ENCODE measurements around the gene CACNA1A. TPM values are rescaled to one million over a fixed set of nuclear protein-coding genes. Genes with fewer than 3 reads are reported as not detected.

Gene CACNA1A
- total RNA-seq, 1 donor, result 0.21 TPM

- H3K4me3 ChIP-seq (ENCODE audit: low read length), result no peak overlapping the region
- no peaks in the 10 kb centered on the region for H3K27me3 ChIP-seq (ENCODE audit: insufficient read depth, low read length)
- no peaks in the 10 kb centered on the region for H3K9me3 ChIP-seq (ENCODE audit: low read depth, low read length)
- no peaks in the 10 kb centered on the region for H3K4me1 ChIP-seq (ENCODE audit: insufficient read depth, low read length)
Observed at GRCh38 chr19:13302526-13303270, 203.6 kb downstream of the CACNA1A start.

GRCh38 chr19:13301627-13302334 is 204.5 kb downstream of the CACNA1A start:
- Histone ChIP-seq H3K9me3 (ENCODE audit: low read depth, low read length) (no peaks in the 10 kb centered on the region), H3K4me1 (ENCODE audit: insufficient read depth, low read length) (no peaks in the 10 kb centered on the region), H3K4me3 (ENCODE audit: low read length) (no peak overlapping the region), H3K27me3 (ENCODE audit: insufficient read depth, low read length) (peaks cover 2% of the 10 kb centered on the region)

GRCh38 chr19:13300421-13301030 is 205.8 kb downstream of the CACNA1A start:
- no peak overlapping the region for H3K4me3 ChIP-seq (ENCODE audit: low read length)
- no peaks in the 10 kb centered on the region for H3K9me3 ChIP-seq (ENCODE audit: low read depth, low read length)
- peaks cover 2% of the 10 kb centered on the region for H3K27me3 ChIP-seq (ENCODE audit: insufficient read depth, low read length)
- no peaks in the 10 kb centered on the region for H3K4me1 ChIP-seq (ENCODE audit: insufficient read depth, low read length)

GRCh38 chr19:13299838-13300237 is 206.4 kb downstream of the CACNA1A start:
- Histone ChIP-seq H3K4me3 (ENCODE audit: low read length) (no peak overlapping the region), H3K27me3 (ENCODE audit: insufficient read depth, low read length) (peaks cover 2% of the 10 kb centered on the region), H3K4me1 (ENCODE audit: insufficient read depth, low read length) (no peaks in the 10 kb centered on the region), H3K9me3 (ENCODE audit: low read depth, low read length) (no peaks in the 10 kb centered on the region)

- H3K4me3 ChIP-seq (ENCODE audit: low read length), result no peak overlapping the region
- H3K27me3 ChIP-seq (ENCODE audit: insufficient read depth, low read length), result peaks cover 2% of the 10 kb centered on the region
- H3K4me1 ChIP-seq (ENCODE audit: insufficient read depth, low read length), result no peaks in the 10 kb centered on the region
- no peaks in the 10 kb centered on the region for H3K9me3 ChIP-seq (ENCODE audit: low read depth, low read length)
Observed at GRCh38 chr19:13298565-13299481, 207.5 kb downstream of the CACNA1A start.

- no peaks in the 10 kb centered on the region for H3K9me3 ChIP-seq (ENCODE audit: low read depth, low read length)
- H3K4me3 ChIP-seq (ENCODE audit: low read length), result no peak overlapping the region
- H3K27me3 ChIP-seq (ENCODE audit: insufficient read depth, low read length), result peaks cover 2% of the 10 kb centered on the region
- no peaks in the 10 kb centered on the region for H3K4me1 ChIP-seq (ENCODE audit: insufficient read depth, low read length)
Observed at GRCh38 chr19:13297023-13297422, 209.3 kb downstream of the CACNA1A start.

GRCh38 chr19:13294812-13295567 is 211.3 kb downstream of the CACNA1A start:
- Histone ChIP-seq H3K4me1 (ENCODE audit: insufficient read depth, low read length) (no peaks in the 10 kb centered on the region), H3K9me3 (ENCODE audit: low read depth, low read length) (no peaks in the 10 kb centered on the region), H3K4me3 (ENCODE audit: low read length) (no peak overlapping the region), H3K27me3 (ENCODE audit: insufficient read depth, low read length) (peaks cover 2% of the 10 kb centered on the region)

GRCh38 chr19:13291913-13292312 is 214.4 kb downstream of the CACNA1A start:
- peaks cover under 1% of the 10 kb centered on the region for H3K27me3 ChIP-seq (ENCODE audit: insufficient read depth, low read length)
- H3K9me3 ChIP-seq (ENCODE audit: low read depth, low read length), result no peaks in the 10 kb centered on the region
- H3K4me1 ChIP-seq (ENCODE audit: insufficient read depth, low read length), result no peaks in the 10 kb centered on the region
- H3K4me3 ChIP-seq (ENCODE audit: low read length), result no peak overlapping the region

- H3K9me3 ChIP-seq (ENCODE audit: low read depth, low read length), result no peaks in the 10 kb centered on the region
- no peaks in the 10 kb centered on the region for H3K4me1 ChIP-seq (ENCODE audit: insufficient read depth, low read length)
- no peaks in the 10 kb centered on the region for H3K27me3 ChIP-seq (ENCODE audit: insufficient read depth, low read length)
- H3K4me3 ChIP-seq (ENCODE audit: low read length), result no peak overlapping the region
Observed at GRCh38 chr19:13290741-13291140, 215.5 kb downstream of the CACNA1A start.

GRCh38 chr19:13289295-13289694 is 217.0 kb downstream of the CACNA1A start:
- H3K9me3 ChIP-seq (ENCODE audit: low read depth, low read length), result no peaks in the 10 kb centered on the region
- no peaks in the 10 kb centered on the region for H3K27me3 ChIP-seq (ENCODE audit: insufficient read depth, low read length)

GRCh38 chr19:13286195-13286985 is 219.9 kb downstream of the CACNA1A start:
- Histone ChIP-seq H3K4me1 (ENCODE audit: insufficient read depth, low read length) (no peaks in the 10 kb centered on the region), H3K27me3 (ENCODE audit: insufficient read depth, low read length) (no peaks in the 10 kb centered on the region), H3K4me3 (ENCODE audit: low read length) (no peak overlapping the region), H3K9me3 (ENCODE audit: low read depth, low read length) (no peaks in the 10 kb centered on the region)

More at GRCh38 chr19:13289295-13289694, 217.0 kb downstream of the CACNA1A start:
- H3K4me1 ChIP-seq (ENCODE audit: insufficient read depth, low read length), result no peaks in the 10 kb centered on the region
- no peak overlapping the region for H3K4me3 ChIP-seq (ENCODE audit: low read length)

GRCh38 chr19:13284929-13285928 is 221.1 kb downstream of the CACNA1A start:
- no peaks in the 10 kb centered on the region for H3K4me1 ChIP-seq (ENCODE audit: insufficient read depth, low read length)
- H3K4me3 ChIP-seq (ENCODE audit: low read length), result no peak overlapping the region
- no peaks in the 10 kb centered on the region for H3K27me3 ChIP-seq (ENCODE audit: insufficient read depth, low read length)
- no peaks in the 10 kb centered on the region for H3K9me3 ChIP-seq (ENCODE audit: low read depth, low read length)
